Measurements from ENCODE around the gene SPEN. TPM values are rescaled to one million over a fixed set of nuclear protein-coding genes. Genes with fewer than 3 reads are reported as not detected.

SPEN gene
- total and polyA plus RNA-seq, 9 of the 15 experiments (the other 6 are each of a cell fraction or from before 2014, with no cell fraction given) = 5.7 to 87.5 (median 27.2) TPM

- TF ChIP-seq DPF2 (IDR thresholded peaks at IDR 0.05) (peak; percentile 55), SMAD4 (CRISPR knock-in tag; conservative IDR thresholded peaks at IDR 0.05) (0 out of 2 replicates have a peak, but pooled peaks have one; percentile 37)
- TF ChIP-seq, protein P1, sequence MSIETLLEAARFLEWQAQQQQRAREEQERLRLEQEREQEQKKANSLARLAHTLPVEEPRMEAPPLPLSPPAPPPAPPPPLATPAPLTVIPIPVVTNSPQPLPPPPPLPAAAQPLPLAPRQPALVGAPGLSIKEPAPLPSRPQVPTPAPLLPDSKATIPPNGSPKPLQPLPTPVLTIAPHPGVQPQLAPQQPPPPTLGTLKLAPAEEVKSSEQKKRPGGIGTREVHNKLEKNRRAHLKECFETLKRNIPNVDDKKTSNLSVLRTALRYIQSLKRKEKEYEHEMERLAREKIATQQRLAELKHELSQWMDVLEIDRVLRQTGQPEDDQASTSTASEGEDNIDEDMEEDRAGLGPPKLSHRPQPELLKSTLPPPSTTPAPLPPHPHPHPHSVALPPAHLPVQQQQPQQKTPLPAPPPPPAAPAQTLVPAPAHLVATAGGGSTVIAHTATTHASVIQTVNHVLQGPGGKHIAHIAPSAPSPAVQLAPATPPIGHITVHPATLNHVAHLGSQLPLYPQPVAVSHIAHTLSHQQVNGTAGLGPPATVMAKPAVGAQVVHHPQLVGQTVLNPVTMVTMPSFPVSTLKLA (conservative IDR thresholded peaks at IDR 0.05) = 0 out of 4 replicates have a peak, but pooled peaks of 1 of the 2 experiments have one; percentile 8
These were observed 9.4 kb downstream of the SPEN start (continued) for GRCh38 chr1:15856888-15857287.

DNA sequence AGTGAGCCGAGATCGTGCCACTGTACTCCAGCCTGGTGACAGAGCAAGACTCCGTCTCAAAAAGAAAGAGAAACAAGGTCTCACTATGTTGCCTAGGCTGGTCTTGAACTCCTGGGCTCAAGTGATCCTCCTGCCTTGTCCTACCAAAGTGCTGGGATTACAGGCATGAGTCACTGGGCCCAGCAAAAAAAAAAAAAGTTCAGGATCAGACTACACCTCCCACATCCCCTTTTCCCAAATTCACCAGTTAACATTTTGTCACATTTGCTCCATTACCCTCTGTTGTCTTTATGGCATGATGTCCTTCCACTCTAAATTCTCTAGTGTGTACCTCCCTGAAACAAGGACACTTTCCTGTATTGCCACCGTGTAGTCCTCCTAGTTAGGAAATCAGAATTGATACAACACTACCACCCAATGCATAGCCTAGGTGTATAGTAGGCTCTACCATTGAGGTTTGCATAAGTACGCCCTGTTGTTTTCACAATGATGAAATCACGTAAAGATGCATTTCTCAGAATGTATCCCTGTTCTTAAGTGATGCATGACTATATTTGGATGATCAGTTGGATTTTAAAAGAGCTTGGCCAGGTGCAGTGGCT lies 10.7 kb downstream of the SPEN start:
- Histone ChIP-seq H3K27ac (ENCODE audit: extremely low read depth, low read depth, low read length) (peak overlapping the region; percentile 51; the same call in 1 of the 3 replicates), H3K4me1 (replicated peaks in 1 of 2; ENCODE audit: control insufficient read depth in 2 of 2, insufficient read depth in 2 of 2, low read length in 2 of 2) (peaks cover 12 to 17% of the 10 kb centered on the region in 2 experiments), H3K36me3 (ENCODE audit: control insufficient read depth, insufficient read depth, low read length) (peaks cover 12% of the 10 kb centered on the region), H2AFZ (ENCODE audit: low read depth, low read length) (no peak overlapping the region), H3K9me3 (replicated peaks; ENCODE audit: control insufficient read depth, insufficient read depth, low read depth, low read length) (no peaks in the 10 kb centered on the region), H3K4me3 (no peak overlapping the region), H3K4me2 (ENCODE audit: insufficient read depth, low read length) (no peak overlapping the region), H3K27me3 (ENCODE audit: control insufficient read depth in 2 of 2, insufficient read depth in 2 of 2, low read length in 2 of 2) (no peaks in the 10 kb centered on the region), H3K9me1 (ENCODE audit: control insufficient read depth, insufficient read depth, low read length) (no peaks in the 10 kb centered on the region), H4K20me1 (replicated peaks; ENCODE audit: control insufficient read depth, insufficient read depth, low read length) (peaks cover 4% of the 10 kb centered on the region; the same call in 1 of the 2 replicates), H3K9ac (ENCODE audit: insufficient read depth in 1 of 2, low read depth in 2 of 2, low read length in 2 of 2) (no peak overlapping the region), H3K79me2 (ENCODE audit: control insufficient read depth, insufficient read depth, low read length) (peaks cover 97% of the 10 kb centered on the region)
- DNase-seq (ENCODE audit: extremely low read depth in 1 of 4, low spot score in 3 of 4) (no peak), ATAC-seq (peak; percentile 10; the same call in 1 of the 3 replicates), FAIRE-seq (no peak)
- ChIA-PET CTCF (ENCODE audit: low intra/inter-chr PET ratio) (no interaction called here), POLR2A (interaction anchor here (0.8 to 2.6 kb wide), 6 partner anchors 9 to 24 kb away, joined by 3 to 27 read pairs (median 6); partner anchors contain the start of gene SPEN)
- intact Hi-C loops (cut with micrococcal nuclease) = no loop called here
- BruUV-seq (replicated peaks) = no TSS peak
- in situ Hi-C loops (cut with MboI) = loop anchor here (25.0 kb wide), 1 partner anchor 1004 kb away; no protein-coding TSS in a partner anchor
- 74% methylated on average over 6 of the region's 6 CpGs for WGBS (ENCODE audit: insufficient coverage, low coverage, missing lambda C conversion rate)
- TF ChIP-seq BRD4 (IDR thresholded peaks at IDR 0.05) (no peak), CBFA2T2 (conservative IDR thresholded peaks at IDR 0.05) (no peak), JUND (IDR thresholded peaks at IDR 0.05; ENCODE audit: borderline replicate concordance, low read depth, low read length) (peak; percentile 51; the same call in 1 of the 2 replicates), JUND (tag; IDR thresholded peaks at IDR 0.05; ENCODE audit: borderline replicate concordance, low read depth, low read length) (no peak; the same call in 2 of the 3 replicates), ILF3 (IDR thresholded peaks at IDR 0.05; ENCODE audit: borderline replicate concordance) (no peak), TBL1XR1 (IDR thresholded peaks at IDR 0.05; ENCODE audit: low read length in 2 of 2) (no peak), HBP1 (CRISPR knock-in tag; IDR thresholded peaks at IDR 0.05) (no peak), CREBBP (IDR thresholded peaks at IDR 0.05; ENCODE audit: low read depth, low read length) (no peak), FIP1L1 (IDR thresholded peaks at IDR 0.05; ENCODE audit: low read depth, low read length, poor library complexity, severe bottlenecking) (no peak), ATF3 (IDR thresholded peaks at IDR 0.05) (peak; percentile 45), ATF3 (CRISPR knock-in tag; conservative IDR thresholded peaks at IDR 0.05) (no peak), ZNF280B (CRISPR knock-in tag; IDR thresholded peaks at IDR 0.05) (no peak)

All from K562 (cell line).